Measurements from ENCODE around the gene CHD9. TPM values are rescaled to one million over a fixed set of nuclear protein-coding genes. Genes with fewer than 3 reads are reported as not detected.
"Not testable (repeated sequence)": the region's sequence is repeated elsewhere in the genome, so short reads cannot be mapped to it uniquely, and the experiment has no call there.

The CHD9 gene
- total RNA-seq, 2 donors from 2014 or later = 38.1 to 58.7 TPM

GRCh38 chr16:53068423-53068833 lies 13.6 kb downstream of the CHD9 start:
- H3K27me3 ChIP-seq = no peaks in the 10 kb centered on the region
- DNase-seq (no peak), ATAC-seq (no peak)
- H3K4me3 ChIP-seq = no peak overlapping the region
- no peak overlapping the region for H3K27ac ChIP-seq
- no peaks in the 10 kb centered on the region for H3K36me3 ChIP-seq (replicated peaks in 1 of 2; ENCODE audit: insufficient read depth in 1 of 2, low read depth in 2 of 2)
- intact Hi-C loops (cut with DNase I) = no loop called here
- peaks cover 3% of the 10 kb centered on the region for H3K4me1 ChIP-seq
- TF ChIP-seq POLR2A (IDR thresholded peaks at IDR 0.05) (no peak), CTCF (IDR thresholded peaks at IDR 0.05) (no peak)
- no peaks in the 10 kb centered on the region for H3K9me3 ChIP-seq
- WGBS, 2 donors = 85 to 86% methylated on average over 4 of the region's 4 CpGs

GRCh38 chr16:53069772-53070171 lies 15.0 kb downstream of the CHD9 start:
- no peak for ATAC-seq
- WGBS, 2 donors = 73 to 75% methylated on average over 2 of the region's 2 CpGs
- peaks cover 3% of the 10 kb centered on the region for H3K4me1 ChIP-seq

GRCh38 chr16:53071748-53072301 lies 17.0 kb downstream of the CHD9 start:
- no peaks in the 10 kb centered on the region for H3K9me3 ChIP-seq
- H3K4me1 ChIP-seq = peaks cover 3% of the 10 kb centered on the region
- H3K4me3 ChIP-seq = no peak overlapping the region
- 47 to 56% methylated on average over 6 of the region's 6 CpGs for WGBS, 2 donors
- no peaks in the 10 kb centered on the region for H3K36me3 ChIP-seq (replicated peaks in 1 of 2; ENCODE audit: insufficient read depth in 1 of 2, low read depth in 2 of 2)
- no peak for TF ChIP-seq POLR2A (IDR thresholded peaks at IDR 0.05)
- TF ChIP-seq CTCF (IDR thresholded peaks at IDR 0.05) = no peak
- no peak for ATAC-seq
- no peaks in the 10 kb centered on the region for H3K27me3 ChIP-seq
- H3K27ac ChIP-seq = no peak overlapping the region
- intact Hi-C loops (cut with DNase I) = no loop called here
- DNase-seq = peak in 3 of 4 donors; percentile 17 to 50 (median 26)

More at GRCh38 chr16:53069772-53070171, 15.0 kb downstream of the CHD9 start:
- H3K27me3 ChIP-seq = no peaks in the 10 kb centered on the region
- TF ChIP-seq POLR2A (IDR thresholded peaks at IDR 0.05) (no peak), CTCF (IDR thresholded peaks at IDR 0.05) (no peak)
- no peak overlapping the region for H3K4me3 ChIP-seq
- H3K27ac ChIP-seq = no peak overlapping the region
- intact Hi-C loops (cut with DNase I) = no loop called here
- H3K36me3 ChIP-seq (replicated peaks in 1 of 2; ENCODE audit: insufficient read depth in 1 of 2, low read depth in 2 of 2) = no peaks in the 10 kb centered on the region
- H3K9me3 ChIP-seq = no peaks in the 10 kb centered on the region
- no peak for DNase-seq

GRCh38 chr16:53073022-53073421 lies 18.2 kb downstream of the CHD9 start:
- 94% methylated on average over 6 of the region's 6 CpGs for whole genome bisulfite sequencing, 2 donors
- TF ChIP-seq CTCF (IDR thresholded peaks at IDR 0.05) = no peak
- no peak for TF ChIP-seq POLR2A (IDR thresholded peaks at IDR 0.05)
- H3K27me3 ChIP-seq = no peaks in the 10 kb centered on the region
- H3K9me3 ChIP-seq = no peaks in the 10 kb centered on the region
- no peak overlapping the region for H3K4me3 ChIP-seq
- no peaks in the 10 kb centered on the region for H3K36me3 ChIP-seq (replicated peaks in 1 of 2; ENCODE audit: insufficient read depth in 1 of 2, low read depth in 2 of 2)
- DNase-seq (no peak), ATAC-seq (no peak)
- intact Hi-C loops (cut with DNase I) = no loop called here
- peaks cover 3% of the 10 kb centered on the region for H3K4me1 ChIP-seq
- H3K27ac ChIP-seq = no peak overlapping the region

GRCh38 chr16:53074296-53074695 lies 19.5 kb downstream of the CHD9 start:
- 74 to 94% methylated on average over 2 to 3 of the region's 3 CpGs for WGBS, 2 donors

GRCh38 chr16:53075461-53075860 lies 20.7 kb downstream of the CHD9 start:
- 78 to 84% methylated on average over 7 of the region's 7 CpGs for WGBS, 2 donors
- H3K27me3 ChIP-seq; H3K36me3 ChIP-seq (replicated peaks in 1 of 2; ENCODE audit: insufficient read depth in 1 of 2, low read depth in 2 of 2); H3K27ac ChIP-seq; H3K4me3 ChIP-seq; ATAC-seq; H3K4me1 ChIP-seq; intact Hi-C loops (cut with DNase I); H3K9me3 ChIP-seq; DNase-seq: not testable (repeated sequence)

More at GRCh38 chr16:53074296-53074695, 19.5 kb downstream of the CHD9 start:
- H3K9me3 ChIP-seq; intact Hi-C loops (cut with DNase I); H3K27ac ChIP-seq; DNase-seq; H3K36me3 ChIP-seq (replicated peaks in 1 of 2; ENCODE audit: insufficient read depth in 1 of 2, low read depth in 2 of 2); H3K4me1 ChIP-seq; ATAC-seq; H3K4me3 ChIP-seq; H3K27me3 ChIP-seq: not testable (repeated sequence)
